Stimulated activated CD4-positive, alpha-beta T cell treated with anti-CD3 and anti-CD28 coated beads, Interleukin-15, amount 100 ng/mL, for 1 hour (primary cell): ENCODE data around the gene NUBP2.

Source experiments
- DNase-seq, 2 donors: peaks; one replicate each; pipeline ENCODE4 v3.0.0-alpha.2; 2020; ENCODE audit warnings: low read depth in 1 of 2, low spot score in 1 of 2

Gene NUBP2

GRCh38 chr16:1758923-1759322 is 23.8 kb upstream of the NUBP2 start:
- DNase-seq, result no peak

GRCh38 chr16:1759511-1759910 is 23.2 kb upstream of the NUBP2 start:
- no peak for DNase-seq

- DNase-seq, result no peak
Observed at GRCh38 chr16:1760911-1761310, 21.8 kb upstream of the NUBP2 start.

- DNase-seq, result no peak
Observed at GRCh38 chr16:1761751-1762150, 21.0 kb upstream of the NUBP2 start.

GRCh38 chr16:1762196-1762878 is 20.4 kb upstream of the NUBP2 start:
- DNase-seq, result no peak

GRCh38 chr16:1762879-1763520 is 19.8 kb upstream of the NUBP2 start:
- no peak for DNase-seq

GRCh38 chr16:1763521-1764511 is 18.9 kb upstream of the NUBP2 start:
- no peak for DNase-seq

- no peak for DNase-seq
Observed at GRCh38 chr16:1764971-1765370, 17.8 kb upstream of the NUBP2 start.

GRCh38 chr16:1765826-1766225 is 16.9 kb upstream of the NUBP2 start:
- no peak for DNase-seq

- DNase-seq, result no peak
Observed at GRCh38 chr16:1766231-1766630, 16.5 kb upstream of the NUBP2 start.

GRCh38 chr16:1766701-1767100 is 16.1 kb upstream of the NUBP2 start:
- DNase-seq, result no peak

- no peak for DNase-seq
Observed at GRCh38 chr16:1767116-1767994, 15.4 kb upstream of the NUBP2 start.

- DNase-seq, result no peak
Observed at GRCh38 chr16:1768061-1768766, 14.5 kb upstream of the NUBP2 start.

- DNase-seq, result no peak
Observed at GRCh38 chr16:1768767-1769401, 13.9 kb upstream of the NUBP2 start.

- DNase-seq, result no peak
Observed at GRCh38 chr16:1769402-1770300, 13.1 kb upstream of the NUBP2 start.

- DNase-seq, result peak in 1 of 2 donors; percentile 57
Observed at GRCh38 chr16:1770328-1771187, 12.2 kb upstream of the NUBP2 start.

- peak; percentile 62 to 75 for DNase-seq
Observed at GRCh38 chr16:1771188-1771863, 11.4 kb upstream of the NUBP2 start, which contains the start of gene NME3. Gene NME3, minus strand, starts transcription at chr16:1771543. Its CDS starts 9 bp downstream, at chr16:1771534.
